GM12878 (cell line): ENCODE data around the gene BANP. TPM values are rescaled to one million over a fixed set of nuclear protein-coding genes. Genes with fewer than 3 reads are reported as not detected.
"Not testable (repeated sequence)": the region's sequence is repeated elsewhere in the genome, so short reads cannot be mapped to it uniquely, and the experiment has no call there.

Experiments used
- ATAC-seq: fragments of 200-7000 bp; cut with Tn5 transposase; 3 replicates; pipeline ENCODE4 v1.9.1; 2020; ENCODE audit warnings: mild to moderate bottlenecking, moderate library complexity
- BruUV-seq: library from RNA; stranded (reverse); fragments of 400-500 nt; replicated peaks from 2 replicates; lab custom pipeline; 2021; lab: Mats Ljungman, UMichigan
- CTCF ChIA-PET: fragments of 300-600 bp; sonication (Branson Sonifier 250); formaldehyde crosslinking; extraction: SDS; loops from one replicate; lab custom pipeline; 2021; ENCODE audit warnings: inconsistent platforms; lab: Yijun Ruan, JAX
- POLR2A ChIA-PET: fragments of 350-600 bp; formaldehyde crosslinking; extraction: SDS; loops from one replicate; lab custom pipeline; 2021; ENCODE audit warnings: inconsistent platforms; lab: Charles Lee
- RAD21 ChIA-PET: fragments of 300-600 bp; sonication (Branson Sonifier 250); formaldehyde crosslinking; loops from one replicate; lab custom pipeline; 2023; ENCODE audit warnings: antibody characterized with exemption; ENCODE audit not compliant: unreplicated experiment; lab: Charles Lee
- SMC1A ChIA-PET: fragments of 300-600 bp; sonication (Branson Sonifier 250); formaldehyde crosslinking; loops from one replicate; lab custom pipeline; 2023; ENCODE audit not compliant: unreplicated experiment, uncharacterized antibody; lab: Charles Lee
- DNase-seq: peaks from one replicate; pipeline ENCODE4 v3.0.0-alpha.2; 2011; ENCODE audit warnings: low read depth, low spot score
- FAIRE-seq: peaks from 3 replicates; lab custom pipeline; 2011; peaks lifted over from hg19 to GRCh38; lab: Jason Lieb, UNC
- H2AFZ ChIP-seq: 2 replicates; pipeline ENCODE4 v1.6.0; 2011; ENCODE audit warnings: low read depth, low read length, control low read depth; ENCODE audit not compliant: control insufficient read depth
- H3K27ac ChIP-seq: 2 replicates; pipeline ENCODE4 v1.5.1; 2011; ENCODE audit warnings: control low read depth; ENCODE audit not compliant: control insufficient read depth, insufficient read depth
- H3K27me3 ChIP-seq, 2 experiments: replicated peaks in 1 of 2; 2 replicates each; pipeline versions ENCODE4 v1.6.0 to v1.6.1; 2011; ENCODE audit warnings: low read length in 1 of 2; ENCODE audit not compliant: control insufficient read depth in 2 of 2, insufficient read depth in 2 of 2
- H3K36me3 ChIP-seq, 2 experiments: 2 replicates each; pipeline ENCODE4 v1.5.1; 2011; ENCODE audit warnings: low read length in 1 of 2; ENCODE audit not compliant: control insufficient read depth in 2 of 2, insufficient read depth in 2 of 2
- H3K4me1 ChIP-seq: 2 replicates; pipeline ENCODE4 v1.6.1; 2011; ENCODE audit warnings: mild to moderate bottlenecking, low read length, moderate library complexity, mixed read lengths; ENCODE audit not compliant: control insufficient read depth, insufficient read depth
- H3K4me2 ChIP-seq: 2 replicates; pipeline ENCODE4 v1.6.0; 2011; ENCODE audit warnings: control low read depth; ENCODE audit not compliant: control insufficient read depth, insufficient read depth
- H3K4me3 ChIP-seq: fragments of 200-600 bp; sonication (generic); 2 replicates; pipeline ENCODE4 v1.5.1; 2016
- H3K79me2 ChIP-seq: 2 replicates; pipeline ENCODE4 v1.6.0; 2011; ENCODE audit warnings: low read length; ENCODE audit not compliant: control insufficient read depth, insufficient read depth
- H3K9ac ChIP-seq: 2 replicates; pipeline ENCODE4 v1.8.0; 2011; ENCODE audit warnings: low read length, control low read depth, mixed read lengths; ENCODE audit not compliant: control insufficient read depth, insufficient read depth
- H3K9me3 ChIP-seq: replicated peaks from 3 replicates; pipeline ENCODE4 v1.5.1; 2011; ENCODE audit warnings: mild to moderate bottlenecking, low read length; ENCODE audit not compliant: control insufficient read depth, insufficient read depth
- H4K20me1 ChIP-seq: 2 replicates; pipeline ENCODE4 v1.6.0; 2011; ENCODE audit not compliant: control insufficient read depth, insufficient read depth
- WGBS: methylation state at CpG from one replicate; pipeline ENCODE4 v1.1.6; 2016; ENCODE audit warnings: low lambda C conversion rate; ENCODE audit not compliant: insufficient replicate concordance, insufficient coverage; ENCODE audit errors: missing lambda C conversion rate; 5-methylcytosine and 5-hydroxymethylcytosine counted together
- in situ Hi-C: fragments of 300-500 bp; cut with MboI; formaldehyde crosslinking; loops from 9 replicates; pipeline ENCODE4 v1.14.3; 2018; ENCODE audit warnings: mixed read lengths
- intact Hi-C: fragments of 100-400 bp; cut with micrococcal nuclease; formaldehyde crosslinking; loops from one replicate; pipeline ENCODE4 v1.14.2; 2022; ENCODE audit not compliant: unreplicated experiment
- polyA plus RNA-seq, 11 experiments: library from polyadenylated mRNA; depleted of rRNA in 4 of 11; unstranded in 6 of 11; stranded (reverse) in 5 of 11; fragments of >200 nt; fragmentation: Nextera tagmentation in 4 of 11; fragmentation: Illumina TruSeq in 1 of 11; extraction: Ambion mirVana in 4 of 11; extraction: Trizol in 1 of 11; gene quantifications; 1 replicate in 1 of 11; 2 replicates in 10 of 11; pipeline versions ENCODE4 v1.2.1 to v1.2.3, GENCODE V29; 2011 to 2016; ENCODE audit warnings: inconsistent platforms in 2 of 11, missing spikeins in 2 of 11, low read depth in 1 of 11
- total RNA-seq, 4 experiments: library from RNA; depleted of rRNA in 3 of 4; stranded (reverse); fragments of >200 nt in 3 of 4; fragmentation: Illumina TruSeq in 1 of 4; extraction: Trizol in 1 of 4; gene quantifications; 2 replicates each; pipeline versions ENCODE4 v1.2.1 to v1.2.3, GENCODE V29; 2013 to 2021

BANP gene
- total and polyA plus RNA-seq, 10 of the 15 experiments (the other 5 are each of a cell fraction or from before 2014, with no cell fraction given), result 3.9 to 21.9 (median 12.2) TPM

- POLR2A ChIA-PET, result not testable (repeated sequence)
These were observed 89.1 kb downstream of the BANP start for GRCh38 chr16:88040196-88040876.

GRCh38 chr16:88040877-88041244 is 89.6 kb downstream of the BANP start:
- H3K27ac ChIP-seq, H2AFZ ChIP-seq, DNase-seq, POLR2A ChIA-PET, FAIRE-seq, H3K4me3 ChIP-seq, SMC1A ChIA-PET, CTCF ChIA-PET, H3K79me2 ChIP-seq, H3K9ac ChIP-seq, H3K9me3 ChIP-seq, BruUV-seq, H4K20me1 ChIP-seq, RAD21 ChIA-PET, H3K4me2 ChIP-seq, in situ Hi-C loops, H3K36me3 ChIP-seq, H3K4me1 ChIP-seq, ATAC-seq, H3K27me3 ChIP-seq: not testable (repeated sequence)
- intact Hi-C loops, result loop anchor here (10.0 kb wide), 1 partner anchor 86 kb away; the partner anchor contains the start of gene BANP
- 98% methylated on average over 5 of the region's 5 CpGs for WGBS

More at GRCh38 chr16:88040196-88040876, 89.1 kb downstream of the BANP start:
- H3K27me3 ChIP-seq, ATAC-seq, H3K79me2 ChIP-seq, H3K36me3 ChIP-seq, H2AFZ ChIP-seq, H3K9me3 ChIP-seq, H3K4me2 ChIP-seq, H3K4me1 ChIP-seq, H3K9ac ChIP-seq, BruUV-seq, H3K27ac ChIP-seq, CTCF ChIA-PET, SMC1A ChIA-PET, DNase-seq, H3K4me3 ChIP-seq, H4K20me1 ChIP-seq, RAD21 ChIA-PET, in situ Hi-C loops, FAIRE-seq: not testable (repeated sequence)
- intact Hi-C loops, result loop anchor here (10.0 kb wide), 1 partner anchor 86 kb away; the partner anchor contains the start of gene BANP
- 90% methylated on average over 27 of the region's 28 CpGs for WGBS

DNA sequence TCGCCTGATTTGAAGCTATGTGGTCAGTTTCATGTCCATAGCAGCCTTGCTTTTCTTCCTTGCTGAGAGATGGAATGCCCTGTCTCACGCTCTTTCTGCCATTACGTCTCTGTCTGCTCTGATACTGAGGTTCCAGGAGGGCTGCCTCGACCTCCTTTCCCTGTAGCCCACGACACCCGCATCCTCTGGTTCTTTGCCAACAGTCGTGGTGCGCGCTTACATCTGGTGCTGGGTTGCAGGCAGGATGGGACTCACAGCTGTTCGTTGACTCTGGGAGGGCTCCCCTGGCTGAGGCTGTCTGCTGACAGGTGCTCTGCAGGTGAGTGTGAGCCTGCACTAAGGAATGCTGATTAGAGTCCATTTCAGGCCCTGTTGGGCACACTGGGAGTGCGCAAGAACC is 90.3 kb downstream of the BANP start:
- H4K20me1 ChIP-seq, H3K4me2 ChIP-seq, H3K36me3 ChIP-seq, H3K9me3 ChIP-seq, POLR2A ChIA-PET, ATAC-seq, FAIRE-seq, H3K27ac ChIP-seq, H3K9ac ChIP-seq, RAD21 ChIA-PET, H3K79me2 ChIP-seq, CTCF ChIA-PET, in situ Hi-C loops, BruUV-seq, SMC1A ChIA-PET, H3K27me3 ChIP-seq, DNase-seq, H3K4me3 ChIP-seq, H2AFZ ChIP-seq: not testable (repeated sequence)
- 94% methylated on average over 11 of the region's 11 CpGs for WGBS
- H3K4me1 ChIP-seq, result peaks cover 15% of the 10 kb centered on the region
- intact Hi-C loops, result loop anchor here (10.0 kb wide), 1 partner anchor 87 kb away; the partner anchor contains the start of gene BANP
